Measurements from ENCODE around the gene FRA10AC1. TPM values are rescaled to one million over a fixed set of nuclear protein-coding genes. Genes with fewer than 3 reads are reported as not detected.

The FRA10AC1 gene
- total RNA-seq, 4 donors from 2014 or later: 1.9 to 37.4 (median 13.9) TPM

- WGBS, 2 donors (ENCODE audit: low coverage in 1 of 2): 60 to 72% methylated on average over 3 to 5 of the region's 5 CpGs
- intact Hi-C loops (cut with DNase I; ENCODE audit: low total_unique reads): no loop called here
Observed at GRCh38 chr10:93710333-93710909, 8.0 kb upstream of the FRA10AC1 start.

GRCh38 chr10:93707623-93708022 is 5.2 kb upstream of the FRA10AC1 start:
- no peaks in the 10 kb centered on the region for H3K36me3 ChIP-seq
- no peak for DNase-seq
- no peak overlapping the region for H3K27ac ChIP-seq
- intact Hi-C loops (cut with DNase I; ENCODE audit: low total_unique reads) (no loop called here), in situ Hi-C loops (cut with MboI; ENCODE audit: low pct_ligation_motif_present in 1 of 4, low pct_unique_long_range_greater_than_20kb in 1 of 4, low sequenced_read_pairs in 3 of 4) (loop anchor here in 2 of 4 donors (10.0 kb wide), 1 partner anchor 107 kb away; no protein-coding TSS in a partner anchor)
- H3K4me1 ChIP-seq: peaks cover 0 to 7% (median 3%) of the 10 kb centered on the region in 4 donors
- H3K9me3 ChIP-seq: no peaks in the 10 kb centered on the region
- H3K27me3 ChIP-seq: no peaks in the 10 kb centered on the region
- H3K4me3 ChIP-seq: no peak overlapping the region
- no peak for TF ChIP-seq POLR2A (IDR thresholded peaks at IDR 0.05)
- no peak for TF ChIP-seq EP300 (IDR thresholded peaks at IDR 0.05; ENCODE audit: low read depth)
- TF ChIP-seq CTCF (IDR thresholded peaks at IDR 0.05): no peak
- TF ChIP-seq POLR2AphosphoS5 (IDR thresholded peaks at IDR 0.05): no peak

More at GRCh38 chr10:93710333-93710909, 8.0 kb upstream of the FRA10AC1 start:
- TF ChIP-seq CTCF (IDR thresholded peaks at IDR 0.05): no peak
- no peak for TF ChIP-seq EP300 (IDR thresholded peaks at IDR 0.05; ENCODE audit: low read depth)
- TF ChIP-seq POLR2AphosphoS5 (IDR thresholded peaks at IDR 0.05): no peak
- TF ChIP-seq POLR2A (IDR thresholded peaks at IDR 0.05): no peak
- Histone ChIP-seq H3K27ac (no peak overlapping the region), H3K9me3 (no peaks in the 10 kb centered on the region), H3K36me3 (no peaks in the 10 kb centered on the region), H3K4me3 (no peak overlapping the region), H3K27me3 (no peaks in the 10 kb centered on the region), H3K4me1 (no peaks in the 10 kb centered on the region)
- in situ Hi-C loops (cut with MboI; ENCODE audit: low pct_ligation_motif_present in 1 of 4, low pct_unique_long_range_greater_than_20kb in 1 of 4, low sequenced_read_pairs in 3 of 4): no loop called here
- no peak for DNase-seq

- no peaks in the 10 kb centered on the region for H3K9me3 ChIP-seq
- peaks cover 0 to 22% (median 12%) of the 10 kb centered on the region in 4 donors for H3K4me1 ChIP-seq
- intact Hi-C loops (cut with DNase I; ENCODE audit: low total_unique reads) (loop anchor here (5.0 kb wide), 1 partner anchor 113 kb away; no protein-coding TSS in a partner anchor), in situ Hi-C loops (cut with MboI; ENCODE audit: low pct_ligation_motif_present in 1 of 4, low pct_unique_long_range_greater_than_20kb in 1 of 4, low sequenced_read_pairs in 3 of 4) (loop anchor here in 2 of 4 donors (10.0 kb wide), 1 partner anchor 110 kb away; no protein-coding TSS in a partner anchor)
- DNase-seq: no peak
- 85 to 100% methylated on average over 3 to 5 of the region's 5 CpGs for WGBS, 2 donors (ENCODE audit: low coverage in 1 of 2)
- no peak overlapping the region for H3K4me3 ChIP-seq
- H3K27ac ChIP-seq: no peak overlapping the region
- TF ChIP-seq POLR2A (IDR thresholded peaks at IDR 0.05) (no peak), POLR2AphosphoS5 (IDR thresholded peaks at IDR 0.05) (no peak), CTCF (IDR thresholded peaks at IDR 0.05) (no peak), EP300 (IDR thresholded peaks at IDR 0.05; ENCODE audit: low read depth) (no peak)
- peaks cover 0 to 2% (median 0%) of the 10 kb centered on the region in 4 donors for H3K36me3 ChIP-seq
- no peaks in the 10 kb centered on the region for H3K27me3 ChIP-seq
Observed at GRCh38 chr10:93704451-93704850, 2.1 kb upstream of the FRA10AC1 start.

GRCh38 chr10:93703841-93704240 is 1.4 kb upstream of the FRA10AC1 start:
- Histone ChIP-seq H3K4me3 (no peak overlapping the region), H3K9me3 (no peaks in the 10 kb centered on the region), H3K36me3 (peaks cover 0 to 8% (median 2%) of the 10 kb centered on the region in 4 donors), H3K27ac (no peak overlapping the region), H3K4me1 (peaks cover 0 to 22% (median 12%) of the 10 kb centered on the region in 4 donors), H3K27me3 (no peaks in the 10 kb centered on the region)
- in situ Hi-C loops (cut with MboI; ENCODE audit: low pct_ligation_motif_present in 1 of 4, low pct_unique_long_range_greater_than_20kb in 1 of 4, low sequenced_read_pairs in 3 of 4) (loop anchor here in 2 of 4 donors (10.0 kb wide), 1 partner anchor 111 kb away; no protein-coding TSS in a partner anchor), intact Hi-C loops (cut with DNase I; ENCODE audit: low total_unique reads) (loop anchor here (5.0 kb wide), 1 partner anchor 113 kb away; no protein-coding TSS in a partner anchor)
- TF ChIP-seq CTCF (IDR thresholded peaks at IDR 0.05) (no peak), EP300 (IDR thresholded peaks at IDR 0.05; ENCODE audit: low read depth) (no peak), POLR2AphosphoS5 (IDR thresholded peaks at IDR 0.05) (no peak), POLR2A (IDR thresholded peaks at IDR 0.05) (no peak)
- 50 to 73% methylated on average over 1 of the region's 1 CpG for WGBS, 2 donors (ENCODE audit: low coverage in 1 of 2)
- no peak for DNase-seq

Data from transverse colon (tissue), 4 donors.